Gastroesophageal sphincter (tissue), 4 donors: ENCODE measurements around the gene KRABD2.

ENCODE experiments used
- ATAC-seq: fragments of 150-250 bp; one replicate; pipeline ENCODE4 v1.9.1; 2016; ENCODE audit warnings: mild to moderate bottlenecking, moderate library complexity
- H3K27ac ChIP-seq, 4 donors: fragments of 200-600 bp; sonication (generic) in 3 of 4; 1 replicate in 3 of 4; 2 replicates in 1 of 4; pipeline ENCODE4 v1.5.1; 2016 to 2019
- H3K27me3 ChIP-seq: fragments of 200-600 bp; sonication (generic); one replicate; pipeline ENCODE4 v1.5.1; 2019
- H3K36me3 ChIP-seq, 2 donors: fragments of 200-600 bp; sonication (generic); one replicate each; pipeline ENCODE4 v1.5.1; 2019; ENCODE audit warnings: control low read depth in 1 of 2
- H3K4me1 ChIP-seq, 3 donors: fragments of 200-600 bp; sonication (generic); 1 replicate in 2 of 3; 2 replicates in 1 of 3; pipeline ENCODE4 v1.5.1; 2016 to 2019; ENCODE audit warnings: control low read depth in 2 of 3
- H3K4me3 ChIP-seq, 2 donors: fragments of 200-600 bp; sonication (generic); one replicate each; pipeline ENCODE4 v1.5.1; 2019; ENCODE audit warnings: mild to moderate bottlenecking in 1 of 2, moderate library complexity in 1 of 2
- H3K9me3 ChIP-seq, 3 donors: fragments of 200-600 bp; sonication (generic); one replicate each; pipeline ENCODE4 v1.5.1; 2017 to 2019; ENCODE audit warnings: control low read depth in 2 of 3
- CTCF ChIP-seq, 4 experiments: fragments of 200-600 bp in 2 of 4; fragments of 450-650 bp in 2 of 4; sonication (generic) in 1 of 4; IDR thresholded peaks; one replicate each; pipeline ENCODE4 v1.5.1; 2017 to 2019; ENCODE audit warnings: antibody characterized with exemption in 4 of 4, mild to moderate bottlenecking in 2 of 4, moderate library complexity in 2 of 4
- EP300 ChIP-seq: sonication (generic); formaldehyde crosslinking; IDR thresholded peaks from one replicate; pipeline ENCODE4 v1.6.1; 2017; ENCODE audit warnings: antibody characterized with exemption, mild to moderate bottlenecking
- POLR2A ChIP-seq, 2 donors: fragments of 450-650 bp; IDR thresholded peaks; one replicate each; pipeline ENCODE4 v1.6.1; 2017; ENCODE audit warnings: antibody characterized with exemption in 2 of 2, mild to moderate bottlenecking in 2 of 2, moderate library complexity in 1 of 2
- POLR2AphosphoS5 ChIP-seq: sonication (generic); formaldehyde crosslinking; IDR thresholded peaks from one replicate; pipeline ENCODE4 v1.6.1; 2017; ENCODE audit warnings: antibody characterized with exemption
- WGBS, 2 donors: methylation state at CpG; one replicate each; pipeline ENCODE4 v1.1.5; 2018; ENCODE audit warnings: low coverage in 1 of 2; 5-methylcytosine and 5-hydroxymethylcytosine counted together

The KRABD2 gene

GRCh38 chr17:8387914-8388651 lies 11.6 kb upstream of the KRABD2 start:
- Histone ChIP-seq H3K27ac (no peak overlapping the region), H3K4me3 (no peak overlapping the region), H3K4me1 (peaks cover 0 to 18% (median 6%) of the 10 kb centered on the region in 3 donors), H3K27me3 (peaks cover 9% of the 10 kb centered on the region), H3K36me3 (no peaks in the 10 kb centered on the region), H3K9me3 (no peaks in the 10 kb centered on the region)
- 84 to 94% methylated on average over 7 of the region's 7 CpGs for WGBS, 2 donors
- TF ChIP-seq CTCF (IDR thresholded peaks at IDR 0.05) (no peak), POLR2A (IDR thresholded peaks at IDR 0.05) (no peak), EP300 (no peak), POLR2AphosphoS5 (no peak)
- ATAC-seq: no peak

- no peak overlapping the region for H3K4me3 ChIP-seq
- H3K4me1 ChIP-seq: peaks cover 2 to 24% (median 11%) of the 10 kb centered on the region in 3 donors
- whole genome bisulfite sequencing, 2 donors: 23 to 25% methylated on average over 2 to 3 of the region's 6 CpGs
- H3K9me3 ChIP-seq: no peaks in the 10 kb centered on the region
- H3K36me3 ChIP-seq: no peaks in the 10 kb centered on the region
- ATAC-seq: no peak
- H3K27me3 ChIP-seq: no peaks in the 10 kb centered on the region
- no peak overlapping the region for H3K27ac ChIP-seq
- TF ChIP-seq POLR2AphosphoS5 (no peak), EP300 (no peak), POLR2A (IDR thresholded peaks at IDR 0.05) (no peak), CTCF (IDR thresholded peaks at IDR 0.05) (no peak)
Measured at GRCh38 chr17:8386841-8387240, 10.3 kb upstream of the KRABD2 start.

- 58 to 76% methylated on average over 8 to 9 of the region's 12 CpGs for WGBS, 2 donors
- no peaks in the 10 kb centered on the region for H3K27me3 ChIP-seq
- H3K9me3 ChIP-seq: no peaks in the 10 kb centered on the region
- H3K4me1 ChIP-seq: peaks cover 7 to 44% (median 29%) of the 10 kb centered on the region in 3 donors
- peaks cover 0 to 19% of the 10 kb centered on the region in 2 donors for H3K36me3 ChIP-seq
- TF ChIP-seq POLR2A (IDR thresholded peaks at IDR 0.05): no peak
- no peak for TF ChIP-seq CTCF (IDR thresholded peaks at IDR 0.05)
- no peak for TF ChIP-seq EP300
- no peak for TF ChIP-seq POLR2AphosphoS5
- H3K4me3 ChIP-seq: no peak overlapping the region
- H3K27ac ChIP-seq: no peak overlapping the region
- no peak for ATAC-seq
Measured at GRCh38 chr17:8384801-8385378, 8.4 kb upstream of the KRABD2 start.

- Histone ChIP-seq H3K27ac (peak within 1 kb of the TSS; percentile 52 to 94 (median 90)), H3K27me3 (no peaks in the 10 kb centered on the region), H3K4me1 (peaks cover 7 to 58% (median 30%) of the 10 kb centered on the region in 3 donors), H3K36me3 (peaks cover 0 to 35% of the 10 kb centered on the region in 2 donors), H3K9me3 (no peaks in the 10 kb centered on the region), H3K4me3 (peak within 1 kb of the TSS; percentile 45 to 75)
- ATAC-seq: peak; percentile 95
- TF ChIP-seq CTCF (IDR thresholded peaks at IDR 0.05) (peak; percentile 97 to 98 (median 98)), EP300 (no peak), POLR2A (IDR thresholded peaks at IDR 0.05) (peak; percentile 75 to 82), POLR2AphosphoS5 (peak; percentile 94)
- 0% methylated on average over 4 to 9 of the region's 55 CpGs for WGBS, 2 donors
Measured at GRCh38 chr17:8383143-8383822, 6.8 kb upstream of the KRABD2 start, which contains the start of gene RPL26. Gene RPL26, minus strand, starts transcription at chr17:8383193. Its CDS starts 883 bp downstream, at chr17:8382310.
